Measurements from ENCODE around the gene BHLHA9.

Gene BHLHA9

GRCh38 chr17:1251866-1252608 lies 18.2 kb upstream of the BHLHA9 start:
- Histone ChIP-seq H2AFZ (ENCODE audit: insufficient read depth, low read length, poor library complexity) (no peak overlapping the region), H3K4me2 (ENCODE audit: low read length) (no peak overlapping the region), H3K18ac (ENCODE audit: low read length) (no peak overlapping the region), H4K12ac (ENCODE audit: low read depth, low read length) (no peak overlapping the region), H3K9ac (ENCODE audit: low read length) (no peak overlapping the region), H3K4me1 (ENCODE audit: control insufficient read depth in 1 of 2, insufficient read depth in 2 of 2, low read length in 2 of 2) (peaks cover 0 to 3% of the 10 kb centered on the region in 2 experiments), H3K23ac (ENCODE audit: low read length) (no peak overlapping the region), H2BK120ac (ENCODE audit: insufficient read depth, low read length, poor library complexity) (no peak overlapping the region), H3K4me3 (ENCODE audit: low read depth, low read length) (no peak overlapping the region), H4K8ac (ENCODE audit: low read depth, low read length) (no peak overlapping the region), H3K27ac (ENCODE audit: low read depth, low read length) (no peak overlapping the region), H3K79me2 (ENCODE audit: control insufficient read depth, insufficient read depth, low read length, poor library complexity) (no peaks in the 10 kb centered on the region), H3K4ac (ENCODE audit: low read depth, low read length) (no peak overlapping the region), H2AK5ac (ENCODE audit: low read length) (no peak overlapping the region), H2BK12ac (ENCODE audit: low read length) (no peak overlapping the region), H3K79me1 (ENCODE audit: low read length) (no peaks in the 10 kb centered on the region), H3K27me3 (ENCODE audit: insufficient read depth, low read length) (no peaks in the 10 kb centered on the region), H2BK5ac (ENCODE audit: low read depth, low read length, poor library complexity) (no peak overlapping the region), H3K14ac (ENCODE audit: low read length) (no peak overlapping the region), H4K91ac (ENCODE audit: low read depth, low read length) (no peak overlapping the region), H3K9me3 (ENCODE audit: insufficient read depth, low read depth, low read length) (peaks cover 1% of the 10 kb centered on the region), H3K36me3 (ENCODE audit: control insufficient read depth in 1 of 2, insufficient read depth in 2 of 2, low read length in 2 of 2) (no peaks in the 10 kb centered on the region)
- no CpG with 5 or more reads among the region's 16 CpGs for WGBS (ENCODE audit: extremely low coverage, insufficient coverage, insufficient read length)
- no peak for DNase-seq

DNA sequence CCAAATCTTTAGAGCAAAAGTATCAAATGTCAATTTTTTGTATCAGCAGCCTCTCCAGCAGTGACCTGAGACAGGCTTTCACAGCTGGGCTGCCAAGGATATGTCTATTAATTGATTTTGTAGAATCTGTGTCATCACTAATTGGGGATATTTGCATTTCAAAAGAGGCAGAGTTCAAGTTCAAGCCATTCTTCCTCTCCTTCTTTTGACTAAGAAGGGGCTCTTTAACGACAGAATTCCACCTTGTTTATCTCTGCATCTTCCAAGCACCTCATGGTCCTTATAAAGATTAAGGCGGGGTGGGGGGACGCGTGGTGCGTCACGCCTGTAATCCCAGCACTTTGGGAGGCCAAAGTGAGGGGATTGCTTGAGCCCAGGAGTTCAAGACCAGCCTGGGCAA lies 15.2 kb upstream of the BHLHA9 start:
- no peak overlapping the region for H4K8ac ChIP-seq (ENCODE audit: low read depth, low read length)
- H3K36me3 ChIP-seq (ENCODE audit: control insufficient read depth in 1 of 2, insufficient read depth in 2 of 2, low read length in 2 of 2) = no peaks in the 10 kb centered on the region
- no peaks in the 10 kb centered on the region for H3K79me1 ChIP-seq (ENCODE audit: low read length)
- H3K79me2 ChIP-seq (ENCODE audit: control insufficient read depth, insufficient read depth, low read length, poor library complexity) = no peaks in the 10 kb centered on the region
- no peak overlapping the region for H3K14ac ChIP-seq (ENCODE audit: low read length)
- H3K9ac ChIP-seq (ENCODE audit: low read length) = no peak overlapping the region
- no peak overlapping the region for H2AFZ ChIP-seq (ENCODE audit: insufficient read depth, low read length, poor library complexity)
- DNase-seq = no peak
- H2AK5ac ChIP-seq (ENCODE audit: low read length) = no peak overlapping the region
- H3K4ac ChIP-seq (ENCODE audit: low read depth, low read length) = no peak overlapping the region
- H3K18ac ChIP-seq (ENCODE audit: low read length) = no peak overlapping the region
- WGBS (ENCODE audit: extremely low coverage, insufficient coverage, insufficient read length) = no CpG with 5 or more reads among the region's 6 CpGs
- peaks cover 3 to 9% of the 10 kb centered on the region in 2 experiments for H3K4me1 ChIP-seq (ENCODE audit: control insufficient read depth in 1 of 2, insufficient read depth in 2 of 2, low read length in 2 of 2)
- no peak overlapping the region for H3K27ac ChIP-seq (ENCODE audit: low read depth, low read length)
- peaks cover 6% of the 10 kb centered on the region for H3K27me3 ChIP-seq (ENCODE audit: insufficient read depth, low read length)
- H4K91ac ChIP-seq (ENCODE audit: low read depth, low read length) = no peak overlapping the region
- no peak overlapping the region for H3K4me3 ChIP-seq (ENCODE audit: low read depth, low read length)
- H4K12ac ChIP-seq (ENCODE audit: low read depth, low read length) = no peak overlapping the region
- H2BK5ac ChIP-seq (ENCODE audit: low read depth, low read length, poor library complexity) = no peak overlapping the region
- no peaks in the 10 kb centered on the region for H3K9me3 ChIP-seq (ENCODE audit: insufficient read depth, low read depth, low read length)
- no peak overlapping the region for H3K23ac ChIP-seq (ENCODE audit: low read length)
- H2BK120ac ChIP-seq (ENCODE audit: insufficient read depth, low read length, poor library complexity) = no peak overlapping the region
- no peak overlapping the region for H2BK12ac ChIP-seq (ENCODE audit: low read length)
- no peak overlapping the region for H3K4me2 ChIP-seq (ENCODE audit: low read length)

DNA sequence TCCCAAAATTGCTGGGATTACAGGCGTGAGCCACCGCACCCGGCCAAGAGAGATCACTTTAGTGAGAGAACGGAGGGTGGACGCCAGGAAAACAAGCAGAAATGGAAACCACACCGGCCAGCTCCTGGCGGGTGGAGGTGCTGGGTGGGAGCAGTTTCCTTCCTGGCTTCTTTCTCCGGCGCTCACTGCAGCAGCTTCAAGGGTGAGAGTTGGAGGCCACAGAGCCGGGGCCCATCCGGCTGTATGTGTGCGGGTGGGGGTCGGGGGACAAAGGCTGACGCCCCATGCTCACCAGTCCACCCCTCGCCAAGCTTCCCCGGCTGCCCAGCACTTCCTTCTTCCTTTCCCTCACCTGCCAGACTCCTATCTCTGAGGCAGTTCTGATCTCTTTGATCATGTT lies 13.5 kb upstream of the BHLHA9 start:
- no peak for DNase-seq
- WGBS (ENCODE audit: extremely low coverage, insufficient coverage, insufficient read length) = no CpG with 5 or more reads among the region's 16 CpGs
- Histone ChIP-seq H3K79me2 (ENCODE audit: control insufficient read depth, insufficient read depth, low read length, poor library complexity) (no peaks in the 10 kb centered on the region), H3K4me3 (ENCODE audit: low read depth, low read length) (no peak overlapping the region), H2BK120ac (ENCODE audit: insufficient read depth, low read length, poor library complexity) (no peak overlapping the region), H2BK5ac (ENCODE audit: low read depth, low read length, poor library complexity) (no peak overlapping the region), H3K79me1 (ENCODE audit: low read length) (no peaks in the 10 kb centered on the region), H3K27me3 (ENCODE audit: insufficient read depth, low read length) (peaks cover 13% of the 10 kb centered on the region), H3K4me1 (ENCODE audit: control insufficient read depth in 1 of 2, insufficient read depth in 2 of 2, low read length in 2 of 2) (peaks cover 3 to 10% of the 10 kb centered on the region in 2 experiments), H3K23ac (ENCODE audit: low read length) (no peak overlapping the region), H4K91ac (ENCODE audit: low read depth, low read length) (no peak overlapping the region), H3K18ac (ENCODE audit: low read length) (no peak overlapping the region), H3K36me3 (ENCODE audit: control insufficient read depth in 1 of 2, insufficient read depth in 2 of 2, low read length in 2 of 2) (no peaks in the 10 kb centered on the region), H3K9me3 (ENCODE audit: insufficient read depth, low read depth, low read length) (no peaks in the 10 kb centered on the region), H4K8ac (ENCODE audit: low read depth, low read length) (no peak overlapping the region), H3K4ac (ENCODE audit: low read depth, low read length) (no peak overlapping the region), H3K9ac (ENCODE audit: low read length) (no peak overlapping the region), H3K27ac (ENCODE audit: low read depth, low read length) (no peak overlapping the region), H3K4me2 (ENCODE audit: low read length) (no peak overlapping the region), H3K14ac (ENCODE audit: low read length) (no peak overlapping the region), H2BK12ac (ENCODE audit: low read length) (no peak overlapping the region), H4K12ac (ENCODE audit: low read depth, low read length) (no peak overlapping the region), H2AK5ac (ENCODE audit: low read length) (no peak overlapping the region), H2AFZ (ENCODE audit: insufficient read depth, low read length, poor library complexity) (no peak overlapping the region)

- no peak overlapping the region for H2AK5ac ChIP-seq (ENCODE audit: low read length)
- no peak overlapping the region for H3K4me3 ChIP-seq (ENCODE audit: low read depth, low read length)
- no peaks in the 10 kb centered on the region for H3K9me3 ChIP-seq (ENCODE audit: insufficient read depth, low read depth, low read length)
- H3K23ac ChIP-seq (ENCODE audit: low read length) = no peak overlapping the region
- H2BK5ac ChIP-seq (ENCODE audit: low read depth, low read length, poor library complexity) = no peak overlapping the region
- H3K79me2 ChIP-seq (ENCODE audit: control insufficient read depth, insufficient read depth, low read length, poor library complexity) = no peaks in the 10 kb centered on the region
- H3K9ac ChIP-seq (ENCODE audit: low read length) = no peak overlapping the region
- peaks cover 3 to 7% of the 10 kb centered on the region in 2 experiments for H3K4me1 ChIP-seq (ENCODE audit: control insufficient read depth in 1 of 2, insufficient read depth in 2 of 2, low read length in 2 of 2)
- no peak overlapping the region for H2BK12ac ChIP-seq (ENCODE audit: low read length)
- no CpG with 5 or more reads among the region's 43 CpGs for WGBS (ENCODE audit: extremely low coverage, insufficient coverage, insufficient read length)
- H3K79me1 ChIP-seq (ENCODE audit: low read length) = no peaks in the 10 kb centered on the region
- no peak overlapping the region for H4K91ac ChIP-seq (ENCODE audit: low read depth, low read length)
- H4K8ac ChIP-seq (ENCODE audit: low read depth, low read length) = peak overlapping the region; percentile 53
- no peaks in the 10 kb centered on the region for H3K36me3 ChIP-seq (ENCODE audit: control insufficient read depth in 1 of 2, insufficient read depth in 2 of 2, low read length in 2 of 2)
- peak overlapping the region; percentile 63 for H2AFZ ChIP-seq (ENCODE audit: insufficient read depth, low read length, poor library complexity)
- H3K27me3 ChIP-seq (ENCODE audit: insufficient read depth, low read length) = peaks cover 13% of the 10 kb centered on the region
- H3K4ac ChIP-seq (ENCODE audit: low read depth, low read length) = no peak overlapping the region
- H3K18ac ChIP-seq (ENCODE audit: low read length) = no peak overlapping the region
- no peak overlapping the region for H4K12ac ChIP-seq (ENCODE audit: low read depth, low read length)
- no peak overlapping the region for H3K14ac ChIP-seq (ENCODE audit: low read length)
- peak overlapping the region; percentile 51 for H3K4me2 ChIP-seq (ENCODE audit: low read length)
- DNase-seq = no peak
- H2BK120ac ChIP-seq (ENCODE audit: insufficient read depth, low read length, poor library complexity) = no peak overlapping the region
- no peak overlapping the region for H3K27ac ChIP-seq (ENCODE audit: low read depth, low read length)
Observed at GRCh38 chr17:1260086-1260769, 10.0 kb upstream of the BHLHA9 start.

Measured in trophoblast cell (in vitro differentiated cells and primary cell).